WTC11 (cell line): ENCODE measurements around the gene ASB8. TPM values are rescaled to one million over a fixed set of nuclear protein-coding genes. Genes with fewer than 3 reads are reported as not detected.
A peak's percentile ranks its signal among the peaks of the same experiment; 100 is the strongest.

Source experiments
- ATAC-seq: fragments of 200-7000 bp; cut with Tn5 transposase; 2 replicates; pipeline ENCODE4 v1.10.0; 2021; ENCODE audit warnings: mild to moderate bottlenecking, moderate library complexity
- CTCF ChIA-PET: fragments of 300-600 bp; sonication (Branson Sonifier 250); formaldehyde crosslinking; loops from one replicate; lab custom pipeline; 2021; ENCODE audit warnings: antibody characterized with exemption; lab: Charles Lee
- POLR2A ChIA-PET: fragments of 350-600 bp; sonication (Branson Sonifier 250); formaldehyde crosslinking; loops from one replicate; lab custom pipeline; 2021; ENCODE audit warnings: antibody characterized with exemption; lab: Charles Lee
- DNase-seq: peaks from one replicate; pipeline ENCODE4 v3.0.0; 2021; ENCODE audit warnings: low spot score
- H3K27ac Mint-ChIP-seq: 2 replicates; pipeline ENCODE4 v1.8.0; 2021; ENCODE audit warnings: mixed read lengths
- H3K27me3 Mint-ChIP-seq: 2 replicates; pipeline ENCODE4 v1.8.0; 2021; ENCODE audit warnings: low read depth, mild to moderate bottlenecking, moderate library complexity, mixed read lengths
- H3K36me3 Mint-ChIP-seq: 2 replicates; pipeline ENCODE4 v1.8.0; 2021; ENCODE audit warnings: mixed read lengths
- H3K4me1 Mint-ChIP-seq: 2 replicates; pipeline ENCODE4 v1.8.0; 2022; ENCODE audit warnings: mixed read lengths
- H3K4me3 Mint-ChIP-seq: 2 replicates; pipeline ENCODE4 v1.8.0; 2021; ENCODE audit warnings: mild to moderate bottlenecking, moderate library complexity, mixed read lengths
- H3K9me3 Mint-ChIP-seq: 2 replicates; pipeline ENCODE4 v1.8.0; 2021; ENCODE audit warnings: mixed read lengths
- CREM ChIP-seq: sonication (generic); formaldehyde crosslinking; IDR thresholded peaks from 2 replicates; pipeline ENCODE4 v1.8.1; 2022; ENCODE audit warnings: mild to moderate bottlenecking, missing genetic modification reagents, moderate library complexity
- FOXP1 ChIP-seq: sonication (generic); formaldehyde crosslinking; IDR thresholded peaks from 2 replicates; pipeline ENCODE4 v1.8.0; 2022; ENCODE audit warnings: missing genetic modification reagents, mild to moderate bottlenecking, moderate library complexity, borderline replicate concordance
- GRHL2 ChIP-seq: fragments of 250-450 bp; sonication (Bioruptor Pico); IDR thresholded peaks from 2 replicates; pipeline ENCODE4 v1.8.0; 2022; ENCODE audit warnings: mild to moderate bottlenecking, moderate library complexity; ENCODE audit not compliant: insufficient replicate concordance, severe bottlenecking
- JAZF1 ChIP-seq: fragments of 250-450 bp; sonication (Bioruptor Pico); IDR thresholded peaks from 2 replicates; pipeline ENCODE4 v1.9.0; 2021; ENCODE audit warnings: moderate library complexity, mild to moderate bottlenecking, inconsistent platforms
- MXD4 ChIP-seq: fragments of 250-450 bp; sonication (Bioruptor Pico); IDR thresholded peaks from 2 replicates; pipeline ENCODE4 v1.8.0; 2021; ENCODE audit warnings: mild to moderate bottlenecking, moderate library complexity, borderline replicate concordance
- NFATC4 ChIP-seq: fragments of 250-450 bp; sonication (Bioruptor Pico); IDR thresholded peaks from 2 replicates; pipeline ENCODE4 v1.9.0; 2021; ENCODE audit warnings: mild to moderate bottlenecking
- NR2C2 ChIP-seq: sonication (generic); formaldehyde crosslinking; IDR thresholded peaks from 2 replicates; pipeline ENCODE4 v1.8.0; 2022; ENCODE audit warnings: mild to moderate bottlenecking, missing genetic modification reagents
- PRRX2 ChIP-seq: fragments of 250-450 bp; sonication (Bioruptor Pico); IDR thresholded peaks from 2 replicates; pipeline ENCODE4 v1.8.0; 2021; ENCODE audit warnings: mild to moderate bottlenecking
- SMAD3 ChIP-seq: sonication (generic); formaldehyde crosslinking; IDR thresholded peaks from 2 replicates; pipeline ENCODE4 v1.8.0; 2022; ENCODE audit warnings: missing genetic modification reagents, mild to moderate bottlenecking, borderline replicate concordance
- SMAD4 ChIP-seq: sonication (generic); formaldehyde crosslinking; IDR thresholded peaks from 2 replicates; pipeline ENCODE4 v1.8.0; 2022; ENCODE audit warnings: mild to moderate bottlenecking, missing genetic modification reagents
- TEAD1 ChIP-seq: sonication (generic); formaldehyde crosslinking; IDR thresholded peaks from 2 replicates; pipeline ENCODE4 v1.8.0; 2022; ENCODE audit warnings: mild to moderate bottlenecking, missing genetic modification reagents
- ZNF121 ChIP-seq: sonication (generic); formaldehyde crosslinking; IDR thresholded peaks from 2 replicates; pipeline ENCODE4 v1.8.0; 2023; ENCODE audit warnings: missing genetic modification reagents
- ZNF232 ChIP-seq: sonication (generic); formaldehyde crosslinking; IDR thresholded peaks from 2 replicates; pipeline ENCODE4 v1.8.0; 2022; ENCODE audit warnings: mild to moderate bottlenecking, missing genetic modification reagents
- ZNF263 ChIP-seq: sonication (generic); formaldehyde crosslinking; IDR thresholded peaks from 2 replicates; pipeline ENCODE4 v1.8.1; 2022; ENCODE audit warnings: low read depth, mild to moderate bottlenecking, moderate library complexity, missing genetic modification reagents
- total RNA-seq: library from RNA; stranded (reverse); gene quantifications from 3 replicates; pipeline ENCODE4 v1.2.3, GENCODE V29; 2021
- TF ChIP-seq, protein P1 (sequence below): fragments of 250-450 bp; sonication (Bioruptor Pico); IDR thresholded peaks from 2 replicates; pipeline ENCODE4 v1.9.0; 2021; ENCODE audit warnings: mild to moderate bottlenecking
- TF ChIP-seq, protein P2 (sequence below): sonication (generic); formaldehyde crosslinking; IDR thresholded peaks from 2 replicates; pipeline ENCODE4 v1.8.0; 2022; ENCODE audit warnings: mild to moderate bottlenecking, missing genetic modification reagents
- TF ChIP-seq, protein P3 (sequence below): sonication (generic); formaldehyde crosslinking; IDR thresholded peaks from 2 replicates; pipeline ENCODE4 v1.8.1; 2023; ENCODE audit warnings: mild to moderate bottlenecking, missing genetic modification reagents
- TF ChIP-seq, protein P4 (sequence below): sonication (generic); formaldehyde crosslinking; IDR thresholded peaks from 2 replicates; pipeline ENCODE4 v1.8.0; 2022; ENCODE audit warnings: mild to moderate bottlenecking, missing genetic modification reagents
- TF ChIP-seq, protein P5 (sequence below): fragments of 250-450 bp; sonication (Bioruptor Pico); IDR thresholded peaks from 2 replicates; pipeline ENCODE4 v1.8.0; 2021; ENCODE audit warnings: mild to moderate bottlenecking
- TF ChIP-seq, protein P6 (sequence below): sonication (generic); formaldehyde crosslinking; IDR thresholded peaks from 2 replicates; pipeline ENCODE4 v1.8.1; 2022; ENCODE audit warnings: low read depth, mild to moderate bottlenecking, moderate library complexity, missing genetic modification reagents, borderline replicate concordance
- TF ChIP-seq, protein P7 (sequence below): fragments of 250-450 bp; sonication (Bioruptor Pico); IDR thresholded peaks from 2 replicates; pipeline ENCODE4 v1.9.0; 2021; ENCODE audit warnings: moderate library complexity, mild to moderate bottlenecking, inconsistent platforms, borderline replicate concordance
- TF ChIP-seq, protein P8 (sequence below): sonication (generic); formaldehyde crosslinking; IDR thresholded peaks from 2 replicates; pipeline ENCODE4 v1.8.1; 2023; ENCODE audit warnings: mild to moderate bottlenecking, missing genetic modification reagents

ASB8 gene
- total RNA-seq, 1 experiment from 2014 or later: 7.4 TPM

DNA sequence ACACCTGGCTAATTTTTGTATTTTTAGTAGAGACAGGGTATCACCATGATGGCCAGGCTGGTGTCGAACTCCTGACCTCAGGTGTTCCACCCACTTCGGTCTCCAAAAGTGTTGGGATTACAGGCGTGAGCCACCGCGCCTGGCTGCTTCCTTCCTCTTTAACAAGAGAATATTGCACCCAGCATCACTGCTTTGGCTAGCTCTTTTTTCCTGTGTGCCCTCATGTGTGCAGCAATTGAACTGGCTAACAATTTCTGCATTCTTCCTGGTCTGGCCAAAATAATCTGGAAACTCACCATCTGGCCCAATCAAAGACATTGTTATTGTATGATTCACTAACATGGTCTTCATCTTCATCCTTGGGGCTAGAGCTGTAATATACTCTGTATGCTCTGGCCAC lies 2.7 kb upstream of the ASB8 start:
- Mint-ChIP-seq H3K4me3 (no peak overlapping the region), H3K36me3 (no peaks in the 10 kb centered on the region), H3K27me3 (no peaks in the 10 kb centered on the region; the same call in none of the 2 replicates)
- CTCF ChIA-PET: interaction anchor here (0.8 to 1.4 kb wide), 2 partner anchors 129 to 196 kb away, joined by 3 read pairs; partner anchors contain the start of gene TMEM106C
- no peak for DNase-seq
- POLR2A ChIA-PET: interaction anchor here (0.7 kb wide), 1 partner anchor 255 kb away, joined by 3 read pairs; the partner anchor contains the start of gene VDR
- TF ChIP-seq, protein P1, sequence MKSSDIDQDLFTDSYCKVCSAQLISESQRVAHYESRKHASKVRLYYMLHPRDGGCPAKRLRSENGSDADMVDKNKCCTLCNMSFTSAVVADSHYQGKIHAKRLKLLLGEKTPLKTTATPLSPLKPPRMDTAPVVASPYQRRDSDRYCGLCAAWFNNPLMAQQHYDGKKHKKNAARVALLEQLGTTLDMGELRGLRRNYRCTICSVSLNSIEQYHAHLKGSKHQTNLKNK: no peak
- TF ChIP-seq GRHL2 (CRISPR knock-in tag): no peak
- TF ChIP-seq ZNF263 (CRISPR knock-in tag): no peak
- TF ChIP-seq, protein P2, sequence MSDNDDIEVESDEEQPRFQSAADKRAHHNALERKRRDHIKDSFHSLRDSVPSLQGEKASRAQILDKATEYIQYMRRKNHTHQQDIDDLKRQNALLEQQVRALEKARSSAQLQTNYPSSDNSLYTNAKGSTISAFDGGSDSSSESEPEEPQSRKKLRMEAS (CRISPR knock-in tag): no peak
- TF ChIP-seq, protein P3, sequence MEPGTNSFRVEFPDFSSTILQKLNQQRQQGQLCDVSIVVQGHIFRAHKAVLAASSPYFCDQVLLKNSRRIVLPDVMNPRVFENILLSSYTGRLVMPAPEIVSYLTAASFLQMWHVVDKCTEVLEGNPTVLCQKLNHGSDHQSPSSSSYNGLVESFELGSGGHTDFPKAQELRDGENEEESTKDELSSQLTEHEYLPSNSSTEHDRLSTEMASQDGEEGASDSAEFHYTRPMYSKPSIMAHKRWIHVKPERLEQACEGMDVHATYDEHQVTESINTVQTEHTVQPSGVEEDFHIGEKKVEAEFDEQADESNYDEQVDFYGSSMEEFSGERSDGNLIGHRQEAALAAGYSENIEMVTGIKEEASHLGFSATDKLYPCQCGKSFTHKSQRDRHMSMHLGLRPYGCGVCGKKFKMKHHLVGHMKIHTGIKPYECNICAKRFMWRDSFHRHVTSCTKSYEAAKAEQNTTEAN (CRISPR knock-in tag): no peak
- TF ChIP-seq, protein P4, sequence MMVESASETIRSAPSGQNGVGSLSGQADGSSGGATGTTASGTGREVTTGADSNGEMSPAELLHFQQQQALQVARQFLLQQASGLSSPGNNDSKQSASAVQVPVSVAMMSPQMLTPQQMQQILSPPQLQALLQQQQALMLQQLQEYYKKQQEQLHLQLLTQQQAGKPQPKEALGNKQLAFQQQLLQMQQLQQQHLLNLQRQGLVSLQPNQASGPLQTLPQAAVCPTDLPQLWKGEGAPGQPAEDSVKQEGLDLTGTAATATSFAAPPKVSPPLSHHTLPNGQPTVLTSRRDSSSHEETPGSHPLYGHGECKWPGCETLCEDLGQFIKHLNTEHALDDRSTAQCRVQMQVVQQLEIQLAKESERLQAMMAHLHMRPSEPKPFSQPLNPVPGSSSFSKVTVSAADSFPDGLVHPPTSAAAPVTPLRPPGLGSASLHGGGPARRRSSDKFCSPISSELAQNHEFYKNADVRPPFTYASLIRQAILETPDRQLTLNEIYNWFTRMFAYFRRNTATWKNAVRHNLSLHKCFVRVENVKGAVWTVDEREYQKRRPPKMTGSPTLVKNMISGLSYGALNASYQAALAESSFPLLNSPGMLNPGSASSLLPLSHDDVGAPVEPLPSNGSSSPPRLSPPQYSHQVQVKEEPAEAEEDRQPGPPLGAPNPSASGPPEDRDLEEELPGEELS (CRISPR knock-in tag): no peak
- no peak for TF ChIP-seq NR2C2 (CRISPR knock-in tag)
- TF ChIP-seq JAZF1 (CRISPR knock-in tag): no peak
- TF ChIP-seq, protein P5, sequence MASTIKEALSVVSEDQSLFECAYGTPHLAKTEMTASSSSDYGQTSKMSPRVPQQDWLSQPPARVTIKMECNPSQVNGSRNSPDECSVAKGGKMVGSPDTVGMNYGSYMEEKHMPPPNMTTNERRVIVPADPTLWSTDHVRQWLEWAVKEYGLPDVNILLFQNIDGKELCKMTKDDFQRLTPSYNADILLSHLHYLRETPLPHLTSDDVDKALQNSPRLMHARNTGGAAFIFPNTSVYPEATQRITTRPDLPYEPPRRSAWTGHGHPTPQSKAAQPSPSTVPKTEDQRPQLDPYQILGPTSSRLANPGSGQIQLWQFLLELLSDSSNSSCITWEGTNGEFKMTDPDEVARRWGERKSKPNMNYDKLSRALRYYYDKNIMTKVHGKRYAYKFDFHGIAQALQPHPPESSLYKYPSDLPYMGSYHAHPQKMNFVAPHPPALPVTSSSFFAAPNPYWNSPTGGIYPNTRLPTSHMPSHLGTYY (CRISPR knock-in tag): no peak
- no peak for TF ChIP-seq FOXP1 (CRISPR knock-in tag)
- TF ChIP-seq, protein P6, sequence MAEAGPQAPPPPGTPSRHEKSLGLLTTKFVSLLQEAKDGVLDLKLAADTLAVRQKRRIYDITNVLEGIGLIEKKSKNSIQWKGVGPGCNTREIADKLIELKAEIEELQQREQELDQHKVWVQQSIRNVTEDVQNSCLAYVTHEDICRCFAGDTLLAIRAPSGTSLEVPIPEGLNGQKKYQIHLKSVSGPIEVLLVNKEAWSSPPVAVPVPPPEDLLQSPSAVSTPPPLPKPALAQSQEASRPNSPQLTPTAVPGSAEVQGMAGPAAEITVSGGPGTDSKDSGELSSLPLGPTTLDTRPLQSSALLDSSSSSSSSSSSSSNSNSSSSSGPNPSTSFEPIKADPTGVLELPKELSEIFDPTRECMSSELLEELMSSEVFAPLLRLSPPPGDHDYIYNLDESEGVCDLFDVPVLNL (CRISPR knock-in tag): no peak
- no peak for TF ChIP-seq PRRX2 (CRISPR knock-in tag)
- TF ChIP-seq, all 79 proteins: peak for 0
- no peak overlapping the region for H3K27ac Mint-ChIP-seq
- no peak for ATAC-seq
- peaks cover 14% of the 10 kb centered on the region for H3K4me1 Mint-ChIP-seq
- no peaks in the 10 kb centered on the region for H3K9me3 Mint-ChIP-seq

DNA sequence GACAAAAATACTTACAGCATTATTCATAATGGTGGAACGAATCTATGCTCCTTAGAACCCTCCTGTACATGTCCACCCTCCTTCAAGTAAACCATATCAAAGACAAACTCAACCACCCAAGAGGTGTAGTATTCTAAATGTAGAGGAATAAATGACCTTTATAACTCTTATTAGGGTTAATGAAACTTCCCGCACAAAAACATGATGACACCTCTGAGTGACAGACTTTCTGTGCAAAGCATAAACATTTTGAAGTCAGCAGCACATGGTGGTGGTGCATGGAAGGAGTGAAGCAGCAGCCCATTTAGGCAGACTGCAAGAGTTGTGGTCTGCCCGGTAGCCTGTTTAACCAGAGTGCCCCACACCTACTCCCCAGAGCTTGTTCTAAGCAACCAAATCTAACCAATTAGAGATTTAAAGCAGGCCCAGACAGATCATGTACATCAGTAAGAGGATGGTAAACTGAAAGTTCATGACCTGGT lies 615 bp upstream of the ASB8 start:
- no peaks in the 10 kb centered on the region for H3K9me3 Mint-ChIP-seq
- TF ChIP-seq ZNF121 (CRISPR knock-in tag) (no peak), ZNF263 (CRISPR knock-in tag) (no peak), TEAD1 (CRISPR knock-in tag) (no peak), CREM (CRISPR knock-in tag) (no peak), NFATC4 (CRISPR knock-in tag) (no peak), ZNF232 (CRISPR knock-in tag) (no peak), SMAD3 (CRISPR knock-in tag) (no peak), GRHL2 (CRISPR knock-in tag) (no peak), MXD4 (CRISPR knock-in tag) (no peak), SMAD4 (CRISPR knock-in tag) (no peak)
- TF ChIP-seq, protein P7, sequence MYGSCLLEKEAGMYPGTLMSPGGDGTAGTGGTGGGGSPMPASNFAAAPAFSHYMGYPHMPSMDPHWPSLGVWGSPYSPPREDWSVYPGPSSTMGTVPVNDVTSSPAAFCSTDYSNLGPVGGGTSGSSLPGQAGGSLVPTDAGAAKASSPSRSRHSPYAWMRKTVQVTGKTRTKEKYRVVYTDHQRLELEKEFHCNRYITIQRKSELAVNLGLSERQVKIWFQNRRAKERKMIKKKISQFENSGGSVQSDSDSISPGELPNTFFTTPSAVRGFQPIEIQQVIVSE (CRISPR knock-in tag): no peak
- TF ChIP-seq, protein P8, sequence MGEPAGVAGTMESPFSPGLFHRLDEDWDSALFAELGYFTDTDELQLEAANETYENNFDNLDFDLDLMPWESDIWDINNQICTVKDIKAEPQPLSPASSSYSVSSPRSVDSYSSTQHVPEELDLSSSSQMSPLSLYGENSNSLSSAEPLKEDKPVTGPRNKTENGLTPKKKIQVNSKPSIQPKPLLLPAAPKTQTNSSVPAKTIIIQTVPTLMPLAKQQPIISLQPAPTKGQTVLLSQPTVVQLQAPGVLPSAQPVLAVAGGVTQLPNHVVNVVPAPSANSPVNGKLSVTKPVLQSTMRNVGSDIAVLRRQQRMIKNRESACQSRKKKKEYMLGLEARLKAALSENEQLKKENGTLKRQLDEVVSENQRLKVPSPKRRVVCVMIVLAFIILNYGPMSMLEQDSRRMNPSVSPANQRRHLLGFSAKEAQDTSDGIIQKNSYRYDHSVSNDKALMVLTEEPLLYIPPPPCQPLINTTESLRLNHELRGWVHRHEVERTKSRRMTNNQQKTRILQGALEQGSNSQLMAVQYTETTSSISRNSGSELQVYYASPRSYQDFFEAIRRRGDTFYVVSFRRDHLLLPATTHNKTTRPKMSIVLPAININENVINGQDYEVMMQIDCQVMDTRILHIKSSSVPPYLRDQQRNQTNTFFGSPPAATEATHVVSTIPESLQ (CRISPR knock-in tag): no peak
- TF ChIP-seq, protein P4 (CRISPR knock-in tag): no peak
- TF ChIP-seq, all 79 proteins: peak for 0
- ChIA-PET POLR2A (interaction anchor here (0.7 to 1.9 kb wide), 7 partner anchors 25 to 353 kb away, joined by 3 to 8 read pairs (median 4); partner anchors contain the start of genes CCDC184, PFKM and SENP1), CTCF (interaction anchor here (0.9 to 2.6 kb wide), 26 partner anchors 9 to 1583 kb away, joined by 3 to 21 read pairs (median 6); partner anchors contain the start of genes CCDC184, PFKM, SENP1 and TMEM106C)
- H3K27me3 Mint-ChIP-seq: no peaks in the 10 kb centered on the region; the same call in none of the 2 replicates
- H3K27ac Mint-ChIP-seq: peak overlapping the region; percentile 77
- peak overlapping the region; percentile 89 for H3K4me3 Mint-ChIP-seq
- no peak for ATAC-seq
- no peak for DNase-seq
- H3K4me1 Mint-ChIP-seq: peaks cover 14% of the 10 kb centered on the region
- no peaks in the 10 kb centered on the region for H3K36me3 Mint-ChIP-seq
